GM19035 (cell line): ENCODE data around the gene MSGN1.
A peak's percentile ranks its signal among the peaks of the same experiment; 100 is the strongest.

Experiments
- ATAC-seq: cut with Tn5 transposase; IDR thresholded peaks from one replicate; pipeline ENCODE4 v1.9.1; 2021; ENCODE audit not compliant: unreplicated experiment

MSGN1 gene

DNA sequence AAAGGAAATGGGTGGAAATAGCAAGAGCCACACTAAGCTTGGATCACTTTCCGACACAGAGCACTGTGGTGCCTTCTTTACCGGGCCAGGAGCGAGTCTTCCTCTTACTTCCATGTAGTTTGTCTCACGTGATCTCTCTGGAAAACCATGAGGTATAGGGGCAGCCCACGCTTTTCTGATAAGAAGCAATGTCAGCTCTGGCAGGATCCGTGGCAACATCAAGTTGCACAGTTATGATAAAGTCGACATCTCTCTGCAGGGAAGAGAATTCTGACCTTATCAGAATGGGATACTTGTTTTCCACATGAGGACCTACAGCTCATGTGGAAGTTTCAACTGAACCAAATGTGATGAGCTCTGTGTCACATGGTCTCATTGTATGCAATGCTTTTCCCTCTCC is 29.5 kb downstream of the MSGN1 start:
- no peak for ATAC-seq

GRCh38 chr2:17846676-17847075 is 30.4 kb downstream of the MSGN1 start:
- no peak for ATAC-seq

- ATAC-seq = no peak
Observed at GRCh38 chr2:17847236-17847635, 31.0 kb downstream of the MSGN1 start.

DNA sequence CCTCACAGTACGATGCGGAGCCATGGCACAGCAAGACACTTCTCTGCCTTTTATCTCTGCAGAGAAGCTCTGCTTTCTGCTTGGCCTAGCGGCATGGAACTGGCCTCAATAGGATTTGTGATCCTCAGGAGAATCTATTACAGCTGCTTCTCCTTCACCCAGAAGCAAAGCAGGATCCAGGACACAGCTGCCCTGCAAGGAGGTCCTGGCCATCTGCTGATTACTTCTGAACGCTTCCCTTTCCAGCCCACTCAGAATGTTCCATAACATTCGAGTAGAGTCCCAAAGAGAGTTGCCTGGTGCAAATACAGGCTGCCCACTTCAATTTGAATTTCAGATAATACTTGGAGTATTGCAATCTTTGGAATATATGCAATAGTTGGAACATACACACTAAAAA is 33.0 kb downstream of the MSGN1 start:
- no peak for ATAC-seq

- ATAC-seq = no peak
Observed at GRCh38 chr2:17850151-17850550, 33.9 kb downstream of the MSGN1 start.

GRCh38 chr2:17851731-17852585 is 35.7 kb downstream of the MSGN1 start:
- ATAC-seq = peak; percentile 91

- no peak for ATAC-seq
Observed at GRCh38 chr2:17853799-17854198, 37.5 kb downstream of the MSGN1 start.

GRCh38 chr2:17857021-17857420 is 40.8 kb downstream of the MSGN1 start:
- no peak for ATAC-seq

- no peak for ATAC-seq
Observed at GRCh38 chr2:17858064-17858463, 41.8 kb downstream of the MSGN1 start.

- ATAC-seq = no peak
Observed at GRCh38 chr2:17863539-17863938, 47.3 kb downstream of the MSGN1 start.

GRCh38 chr2:17864676-17865075 is 48.4 kb downstream of the MSGN1 start:
- ATAC-seq = no peak

DNA sequence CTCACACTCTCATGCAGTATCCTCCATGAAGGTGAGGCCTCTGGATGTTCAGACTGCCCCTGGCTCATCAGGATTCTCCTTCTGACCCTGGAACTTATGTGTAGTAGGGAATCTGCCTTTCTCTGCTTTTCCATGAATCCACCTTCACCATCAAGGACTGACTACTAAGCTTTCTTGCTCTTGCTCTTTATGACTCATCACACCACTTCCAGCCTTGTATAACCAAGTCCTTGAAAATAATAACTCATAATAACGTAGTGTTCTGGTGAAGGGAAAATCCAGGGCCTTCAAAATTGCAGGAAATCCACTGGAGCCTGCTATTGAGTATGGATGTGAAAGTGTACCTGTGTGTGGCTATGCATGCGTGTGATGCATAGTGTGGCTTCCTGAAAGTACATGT is 50.9 kb downstream of the MSGN1 start:
- ATAC-seq = no peak
